IPS DF 6.9 (cell line): ENCODE measurements around the gene GCFC2.

Experiments used
- DNase-seq: peaks from one replicate; pipeline ENCODE4 v3.0.0-alpha.2; 2013; ENCODE audit warnings: low read depth, low spot score
- H3K27ac ChIP-seq: one replicate; pipeline ENCODE4 v1.5.1; 2013; ENCODE audit warnings: low read length, control low read depth
- H3K27me3 ChIP-seq: 2 replicates; pipeline ENCODE4 v1.6.1; 2013; ENCODE audit warnings: mild to moderate bottlenecking, low read length; ENCODE audit not compliant: control insufficient read depth, insufficient read depth
- H3K36me3 ChIP-seq: 2 replicates; pipeline ENCODE4 v1.6.1; 2013; ENCODE audit warnings: low read length; ENCODE audit not compliant: control insufficient read depth, insufficient read depth
- H3K4me1 ChIP-seq: 2 replicates; pipeline ENCODE4 v1.6.1; 2013; ENCODE audit warnings: low read length; ENCODE audit not compliant: control insufficient read depth, insufficient read depth
- H3K4me3 ChIP-seq: 2 replicates; pipeline ENCODE4 v1.5.1; 2013; ENCODE audit warnings: mild to moderate bottlenecking, low read length
- H3K9me3 ChIP-seq: 2 replicates; pipeline ENCODE4 v1.6.1; 2013; ENCODE audit warnings: low read length, inconsistent platforms; ENCODE audit not compliant: control insufficient read depth, insufficient read depth
- WGBS: extraction: QIAGEN DNeasy Blood & Tissue Kit; methylation state at CpG from one replicate; pipeline ENCODE4 v1.1.7; 2013; ENCODE audit warnings: mixed read lengths, missing lambda C conversion rate; ENCODE audit not compliant: insufficient read length, insufficient coverage; 5-methylcytosine and 5-hydroxymethylcytosine counted together

Gene GCFC2

GRCh38 chr2:75633620-75634019, 77.1 kb downstream of the GCFC2 start:
- H3K27ac ChIP-seq = no peak overlapping the region
- WGBS = no CpG with 5 or more reads among the region's 3 CpGs
- H3K9me3 ChIP-seq = no peaks in the 10 kb centered on the region
- H3K27me3 ChIP-seq = no peaks in the 10 kb centered on the region
- H3K4me1 ChIP-seq = no peaks in the 10 kb centered on the region
- no peak overlapping the region for H3K4me3 ChIP-seq
- H3K36me3 ChIP-seq = no peaks in the 10 kb centered on the region
- DNase-seq = no peak

- Histone ChIP-seq H3K36me3 (no peaks in the 10 kb centered on the region), H3K4me3 (no peak overlapping the region), H3K27ac (no peak overlapping the region), H3K27me3 (no peaks in the 10 kb centered on the region), H3K9me3 (no peaks in the 10 kb centered on the region), H3K4me1 (no peaks in the 10 kb centered on the region)
- no peak for DNase-seq
- no CpG with 5 or more reads among the region's 1 CpG for WGBS
Measured at GRCh38 chr2:75632813-75633212, 77.9 kb downstream of the GCFC2 start.

- H3K4me3 ChIP-seq = no peak overlapping the region
- no peaks in the 10 kb centered on the region for H3K36me3 ChIP-seq
- no peaks in the 10 kb centered on the region for H3K9me3 ChIP-seq
- H3K27me3 ChIP-seq = no peaks in the 10 kb centered on the region
- no peak overlapping the region for H3K27ac ChIP-seq
- WGBS = no CpG with 5 or more reads among the region's 5 CpGs
- H3K4me1 ChIP-seq = no peaks in the 10 kb centered on the region
- DNase-seq = no peak
Measured at GRCh38 chr2:75632091-75632701, 78.5 kb downstream of the GCFC2 start.

GRCh38 chr2:75627902-75628504, 82.7 kb downstream of the GCFC2 start:
- no peaks in the 10 kb centered on the region for H3K4me1 ChIP-seq
- no peak overlapping the region for H3K4me3 ChIP-seq
- no peak overlapping the region for H3K27ac ChIP-seq
- WGBS = no CpG with 5 or more reads among the region's 4 CpGs
- no peaks in the 10 kb centered on the region for H3K27me3 ChIP-seq
- peak; percentile 87 for DNase-seq
- H3K36me3 ChIP-seq = no peaks in the 10 kb centered on the region
- H3K9me3 ChIP-seq = no peaks in the 10 kb centered on the region

GRCh38 chr2:75622929-75623328, 87.8 kb downstream of the GCFC2 start:
- no peak for DNase-seq
- Histone ChIP-seq H3K27me3 (no peaks in the 10 kb centered on the region), H3K27ac (no peak overlapping the region), H3K9me3 (no peaks in the 10 kb centered on the region), H3K36me3 (no peaks in the 10 kb centered on the region), H3K4me1 (no peaks in the 10 kb centered on the region), H3K4me3 (no peak overlapping the region)
- WGBS = no CpG with 5 or more reads among the region's 3 CpGs

- Histone ChIP-seq H3K27me3 (no peaks in the 10 kb centered on the region), H3K27ac (no peak overlapping the region), H3K9me3 (no peaks in the 10 kb centered on the region), H3K4me3 (no peak overlapping the region), H3K36me3 (no peaks in the 10 kb centered on the region), H3K4me1 (no peaks in the 10 kb centered on the region)
- DNase-seq = no peak
- WGBS = no CpG with 5 or more reads among the region's 2 CpGs
Measured at GRCh38 chr2:75622500-75622899, 88.2 kb downstream of the GCFC2 start.

GRCh38 chr2:75621228-75621627, 89.5 kb downstream of the GCFC2 start:
- WGBS = no CpG with 5 or more reads among the region's 4 CpGs
- Histone ChIP-seq H3K9me3 (no peaks in the 10 kb centered on the region), H3K27me3 (no peaks in the 10 kb centered on the region), H3K4me3 (no peak overlapping the region), H3K4me1 (no peaks in the 10 kb centered on the region), H3K36me3 (no peaks in the 10 kb centered on the region), H3K27ac (no peak overlapping the region)
- no peak for DNase-seq

- WGBS = no CpG with 5 or more reads among the region's 4 CpGs
- DNase-seq = no peak
Measured at GRCh38 chr2:75619956-75620740, 90.6 kb downstream of the GCFC2 start.

GRCh38 chr2:75616933-75617332, 93.8 kb downstream of the GCFC2 start:
- H3K27me3 ChIP-seq = no peaks in the 10 kb centered on the region
- no peak for DNase-seq
- no CpG with 5 or more reads among the region's 3 CpGs for WGBS
- no peaks in the 10 kb centered on the region for H3K36me3 ChIP-seq
- no peaks in the 10 kb centered on the region for H3K4me1 ChIP-seq
- H3K9me3 ChIP-seq = no peaks in the 10 kb centered on the region
- no peak overlapping the region for H3K4me3 ChIP-seq
- no peak overlapping the region for H3K27ac ChIP-seq

More at GRCh38 chr2:75619956-75620740, 90.6 kb downstream of the GCFC2 start:
- no peaks in the 10 kb centered on the region for H3K9me3 ChIP-seq
- no peaks in the 10 kb centered on the region for H3K27me3 ChIP-seq
- H3K4me1 ChIP-seq = no peaks in the 10 kb centered on the region
- H3K36me3 ChIP-seq = no peaks in the 10 kb centered on the region
- H3K27ac ChIP-seq = no peak overlapping the region
- no peak overlapping the region for H3K4me3 ChIP-seq

- H3K27ac ChIP-seq = no peak overlapping the region
- H3K36me3 ChIP-seq = no peaks in the 10 kb centered on the region
- DNase-seq = no peak
- no peaks in the 10 kb centered on the region for H3K27me3 ChIP-seq
- WGBS = no CpG with 5 or more reads among the region's 4 CpGs
- H3K9me3 ChIP-seq = no peaks in the 10 kb centered on the region
- H3K4me3 ChIP-seq = no peak overlapping the region
- no peaks in the 10 kb centered on the region for H3K4me1 ChIP-seq
Measured at GRCh38 chr2:75616406-75616805, 94.3 kb downstream of the GCFC2 start.
